ENCODE data around the gene TSPOAP1. TPM values are rescaled to one million over a fixed set of nuclear protein-coding genes. Genes with fewer than 3 reads are reported as not detected.
A peak's percentile ranks its signal among the peaks of the same experiment; 100 is the strongest.

TSPOAP1 gene, protein sequence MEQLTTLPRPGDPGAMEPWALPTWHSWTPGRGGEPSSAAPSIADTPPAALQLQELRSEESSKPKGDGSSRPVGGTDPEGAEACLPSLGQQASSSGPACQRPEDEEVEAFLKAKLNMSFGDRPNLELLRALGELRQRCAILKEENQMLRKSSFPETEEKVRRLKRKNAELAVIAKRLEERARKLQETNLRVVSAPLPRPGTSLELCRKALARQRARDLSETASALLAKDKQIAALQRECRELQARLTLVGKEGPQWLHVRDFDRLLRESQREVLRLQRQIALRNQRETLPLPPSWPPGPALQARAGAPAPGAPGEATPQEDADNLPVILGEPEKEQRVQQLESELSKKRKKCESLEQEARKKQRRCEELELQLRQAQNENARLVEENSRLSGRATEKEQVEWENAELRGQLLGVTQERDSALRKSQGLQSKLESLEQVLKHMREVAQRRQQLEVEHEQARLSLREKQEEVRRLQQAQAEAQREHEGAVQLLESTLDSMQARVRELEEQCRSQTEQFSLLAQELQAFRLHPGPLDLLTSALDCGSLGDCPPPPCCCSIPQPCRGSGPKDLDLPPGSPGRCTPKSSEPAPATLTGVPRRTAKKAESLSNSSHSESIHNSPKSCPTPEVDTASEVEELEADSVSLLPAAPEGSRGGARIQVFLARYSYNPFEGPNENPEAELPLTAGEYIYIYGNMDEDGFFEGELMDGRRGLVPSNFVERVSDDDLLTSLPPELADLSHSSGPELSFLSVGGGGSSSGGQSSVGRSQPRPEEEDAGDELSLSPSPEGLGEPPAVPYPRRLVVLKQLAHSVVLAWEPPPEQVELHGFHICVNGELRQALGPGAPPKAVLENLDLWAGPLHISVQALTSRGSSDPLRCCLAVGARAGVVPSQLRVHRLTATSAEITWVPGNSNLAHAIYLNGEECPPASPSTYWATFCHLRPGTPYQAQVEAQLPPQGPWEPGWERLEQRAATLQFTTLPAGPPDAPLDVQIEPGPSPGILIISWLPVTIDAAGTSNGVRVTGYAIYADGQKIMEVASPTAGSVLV (N-terminal part only)
- 10 to 100 TPM; 26.9 to 76.5 (median 43.0) TPM for polyA plus RNA-seq (ENCODE audit: insufficient read length in 4 of 4)

DNA sequence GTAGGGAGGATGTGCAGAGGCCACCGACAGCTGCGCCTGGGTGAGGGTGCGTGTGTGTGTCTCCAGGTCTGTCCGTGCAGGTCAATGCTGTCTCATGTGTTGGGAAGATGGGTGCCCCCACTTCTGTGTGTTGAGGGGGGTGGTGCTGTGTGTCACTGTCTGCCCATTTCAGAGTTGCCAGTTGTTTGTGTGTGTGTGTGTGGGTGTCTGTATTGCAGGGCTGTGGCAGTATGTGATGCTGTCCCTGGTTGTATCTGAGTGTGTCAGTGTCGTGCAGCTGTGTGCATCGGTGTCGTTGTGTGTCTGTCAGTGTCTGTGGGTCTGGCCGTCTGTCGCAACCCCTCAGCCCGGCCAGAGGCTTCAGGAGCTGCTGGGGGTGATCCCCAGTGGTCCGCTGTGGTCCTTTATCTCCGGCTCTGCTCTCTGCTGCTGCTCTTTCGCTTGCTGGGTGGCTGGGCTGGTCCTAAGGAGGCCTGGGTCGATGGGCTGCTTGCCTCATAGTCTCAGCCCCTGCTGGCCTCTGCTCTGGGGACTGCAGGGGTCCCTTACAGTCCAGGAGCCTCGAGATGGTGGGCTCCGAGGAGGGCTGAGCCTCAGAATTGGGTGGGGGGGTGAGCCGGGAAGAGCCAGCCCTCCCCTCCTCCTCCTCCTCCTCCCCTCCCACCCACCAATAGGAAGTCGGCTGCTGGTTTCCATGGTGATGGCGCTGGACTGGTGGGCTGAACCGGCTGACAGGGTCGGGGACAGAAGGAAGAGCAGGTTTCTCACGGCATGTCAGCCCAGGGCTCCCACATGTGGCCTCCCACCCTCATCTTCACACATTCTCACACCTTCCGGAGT lies at the start of gene TSPOAP1:
TSS of gene TSPOAP1 (minus strand) at position 601 of the 840 bp plus-strand sequence. CDS start 875 bp downstream, outside the sequence.
- no peak for DNase-seq (ENCODE audit: low read depth in 4 of 4, low spot score in 3 of 4)

DNA sequence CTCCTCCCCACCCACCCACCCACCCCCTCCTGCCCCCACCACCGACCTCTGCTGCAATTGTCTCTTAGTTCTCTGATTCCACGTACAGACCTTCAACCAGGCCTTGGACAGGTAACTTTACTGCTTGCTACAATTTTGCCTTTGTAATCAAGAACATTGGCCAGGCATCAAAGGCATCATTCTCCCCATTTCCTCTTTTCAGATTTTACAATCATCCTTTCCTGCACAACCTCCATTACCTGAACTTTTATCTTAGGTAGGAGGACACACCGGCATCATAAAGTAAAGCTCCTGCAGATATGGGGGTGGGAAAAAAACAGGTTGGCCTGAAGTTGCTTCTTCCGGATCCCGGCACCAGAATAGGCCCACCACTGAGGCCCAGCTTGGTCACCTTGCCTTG lies 49.1 kb upstream of the TSPOAP1 start:
- no peak for DNase-seq (ENCODE audit: low read depth in 4 of 4, low spot score in 3 of 4)

DNA sequence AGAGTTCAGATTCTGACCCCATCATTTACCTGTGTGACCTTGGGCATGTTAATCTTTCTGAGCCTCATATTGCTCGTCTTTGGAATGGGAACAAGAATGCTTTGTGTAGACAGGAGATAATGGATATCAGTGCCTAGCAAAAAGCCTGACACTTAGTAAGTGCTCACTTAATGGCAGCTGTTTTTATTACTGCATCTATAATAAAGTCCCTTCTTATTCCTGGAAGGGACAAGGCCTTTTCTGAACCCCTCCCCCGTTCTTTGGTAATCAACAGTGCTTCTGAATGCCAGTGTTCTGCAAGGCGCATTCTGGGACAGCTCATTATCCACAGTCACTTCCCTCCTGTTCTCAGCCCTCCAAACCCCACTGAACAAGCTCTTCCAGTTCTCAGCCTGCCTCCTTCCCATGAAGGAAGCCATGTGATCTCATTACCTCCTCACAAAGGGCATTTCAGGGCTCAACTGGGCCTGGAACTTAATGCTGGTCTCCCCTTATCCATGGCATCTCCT lies 48.6 kb upstream of the TSPOAP1 start:
- peak in 3 of 4 donors; percentile 36 to 64 (median 46) for DNase-seq (ENCODE audit: low read depth in 4 of 4, low spot score in 3 of 4)

DNA sequence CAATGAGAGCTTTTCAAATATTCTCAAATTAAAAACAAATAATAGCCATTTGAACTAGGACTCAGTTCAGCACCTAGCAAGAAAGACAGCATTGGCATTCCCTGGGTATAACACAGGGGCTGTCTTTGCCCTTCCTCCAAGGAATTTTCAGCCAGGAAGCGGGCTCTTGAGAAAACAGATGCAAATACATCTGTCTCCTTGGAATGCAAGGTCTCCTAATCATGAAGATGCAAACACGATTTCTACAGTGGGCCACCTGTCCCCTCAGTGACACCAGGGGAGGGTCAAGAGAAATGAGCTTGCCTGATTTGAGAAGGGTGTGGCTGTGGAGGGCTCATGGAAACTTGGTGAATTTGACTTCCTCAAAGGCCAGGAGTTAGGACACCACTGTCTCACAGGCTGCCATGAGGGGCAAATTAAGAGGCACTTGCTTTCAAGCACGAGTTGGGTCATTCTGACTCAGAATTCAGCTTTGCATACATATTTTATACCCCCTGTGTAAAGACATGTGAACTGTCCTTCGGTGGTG lies 47.9 kb upstream of the TSPOAP1 start:
- no peak for DNase-seq (ENCODE audit: low read depth in 4 of 4, low spot score in 3 of 4)

DNA sequence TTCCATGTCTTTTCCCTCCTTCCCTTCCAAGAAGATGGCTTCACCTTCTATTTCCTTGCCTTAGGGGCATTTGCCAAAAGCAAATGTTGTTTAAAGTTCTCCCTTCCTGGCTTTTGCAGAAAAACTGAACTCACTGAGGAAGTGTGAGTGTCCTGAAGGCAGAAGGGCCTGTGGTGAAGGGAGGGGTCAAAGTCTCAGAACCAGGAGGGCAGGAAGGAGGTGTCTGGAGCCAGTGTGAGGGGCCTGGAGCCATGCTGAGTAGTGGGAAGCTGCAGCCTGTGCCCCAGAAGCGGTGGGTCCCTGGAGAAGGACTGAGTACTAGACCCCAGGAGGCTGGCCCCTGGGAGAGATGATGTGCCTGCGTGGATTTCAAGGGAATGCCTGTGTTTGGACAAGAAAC lies 47.2 kb upstream of the TSPOAP1 start:
- DNase-seq (ENCODE audit: low read depth in 4 of 4, low spot score in 3 of 4): no peak

DNA sequence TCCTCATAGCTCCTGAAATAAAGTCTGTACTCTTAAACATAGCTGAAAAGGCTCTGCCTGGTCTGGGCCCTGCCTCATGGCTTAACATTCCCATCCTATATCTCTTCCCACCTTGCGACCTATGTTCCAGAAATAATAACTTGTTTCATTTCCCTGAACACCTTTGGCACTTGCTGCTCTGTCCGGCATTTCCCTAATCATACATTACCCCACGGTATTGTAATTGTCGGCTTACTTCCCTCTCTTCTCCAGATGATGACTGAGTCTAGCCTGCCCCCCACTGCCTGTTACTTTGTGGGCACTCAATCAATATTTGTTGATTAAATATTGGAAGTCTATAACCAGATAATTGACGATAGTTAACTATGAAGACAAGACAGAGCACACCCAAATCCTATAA lies 46.7 kb upstream of the TSPOAP1 start:
- DNase-seq (ENCODE audit: low read depth in 4 of 4, low spot score in 3 of 4): no peak

DNA sequence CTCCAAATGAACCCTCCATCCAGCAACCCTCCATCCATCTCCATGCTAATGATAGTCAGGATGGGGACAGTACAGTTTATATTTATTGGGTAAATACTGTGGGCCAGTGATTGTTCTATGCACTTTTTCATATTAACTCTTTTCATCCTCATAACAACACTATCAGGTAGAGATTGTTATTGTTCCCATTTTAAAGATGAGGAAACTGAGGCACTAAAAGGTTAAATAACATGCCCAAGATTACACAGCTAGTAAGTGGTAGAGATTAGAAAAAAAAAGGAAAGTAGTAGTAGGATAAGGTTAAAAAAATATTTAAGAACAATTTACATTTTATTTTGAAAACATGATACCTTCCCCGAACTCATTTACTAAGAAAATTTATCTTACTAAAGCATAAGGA lies 45.3 kb upstream of the TSPOAP1 start:
- no peak for DNase-seq (ENCODE audit: low read depth in 4 of 4, low spot score in 3 of 4)

DNA sequence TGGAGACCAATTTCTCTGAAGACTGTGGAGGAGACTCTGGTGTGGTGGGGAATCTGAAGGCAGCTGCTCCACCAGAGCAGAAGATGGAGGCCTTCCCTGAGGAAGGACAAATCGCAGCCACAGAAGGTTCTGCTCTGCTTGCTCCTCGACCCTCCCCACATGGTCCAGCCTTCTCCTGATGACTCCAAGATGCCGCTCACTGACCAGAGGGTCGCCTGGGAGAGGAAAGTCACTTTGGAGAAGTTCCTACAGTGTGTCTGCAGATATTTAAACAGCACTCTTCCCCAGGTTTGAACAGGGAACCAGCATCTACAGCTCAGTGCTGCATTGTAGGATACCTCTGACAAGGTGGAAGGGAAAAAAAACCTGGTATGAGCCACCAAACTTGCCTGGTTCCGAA lies 44.4 kb upstream of the TSPOAP1 start:
- DNase-seq (ENCODE audit: low read depth in 4 of 4, low spot score in 3 of 4): no peak

DNA sequence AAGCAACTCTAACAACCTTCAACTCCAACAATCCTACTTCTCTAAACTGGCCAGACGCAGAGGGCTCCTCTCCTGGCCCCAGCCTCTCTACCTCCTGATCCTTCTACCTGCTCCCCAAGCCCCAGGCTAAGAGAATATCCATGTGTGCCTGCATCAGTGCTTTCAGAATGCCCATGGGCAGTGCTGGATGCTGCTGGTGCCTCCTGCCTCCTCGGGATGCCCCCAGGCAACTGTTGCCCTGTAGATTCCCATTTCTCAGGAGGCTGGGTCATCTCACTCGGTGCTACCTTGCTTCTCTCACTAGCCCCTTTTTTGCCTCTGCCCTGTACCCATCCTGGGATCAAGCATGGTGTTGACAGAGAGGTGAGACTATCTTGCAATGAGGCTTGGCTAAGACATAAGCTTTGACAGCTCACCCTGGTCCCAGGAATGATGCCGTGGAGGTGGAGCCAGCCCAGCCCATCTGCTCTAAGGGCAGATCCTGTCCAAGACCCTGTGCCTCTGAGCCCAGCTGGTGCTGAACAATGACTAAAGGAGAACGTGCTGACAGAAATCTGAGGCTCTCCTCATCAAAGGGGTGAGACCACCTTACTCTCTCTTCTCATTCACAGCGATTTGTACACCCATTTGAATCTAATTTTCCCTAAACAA lies 42.8 kb upstream of the TSPOAP1 start:
- DNase-seq (ENCODE audit: low read depth in 4 of 4, low spot score in 3 of 4): no peak

DNA sequence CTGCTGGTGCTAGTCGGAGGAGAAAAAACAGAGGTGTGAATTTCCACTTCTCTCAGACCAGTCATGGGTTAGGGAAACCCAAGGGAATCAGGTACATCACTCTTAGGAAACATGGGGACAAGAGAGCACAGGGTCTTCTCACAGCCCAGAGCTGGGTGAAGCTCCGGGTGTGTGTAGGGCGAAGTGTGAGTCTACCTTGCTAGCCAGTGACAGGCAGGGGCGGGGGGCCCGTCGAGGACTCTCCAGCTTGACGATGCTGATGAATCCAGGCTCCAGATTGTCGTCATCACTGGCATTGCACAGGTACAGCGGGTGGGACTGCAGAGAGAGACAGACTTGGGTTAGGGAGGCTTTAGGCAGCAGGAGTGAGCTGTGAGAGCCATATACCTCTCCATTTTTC lies 42.1 kb upstream of the TSPOAP1 start:
- no peak for DNase-seq (ENCODE audit: low read depth in 4 of 4, low spot score in 3 of 4)

DNA sequence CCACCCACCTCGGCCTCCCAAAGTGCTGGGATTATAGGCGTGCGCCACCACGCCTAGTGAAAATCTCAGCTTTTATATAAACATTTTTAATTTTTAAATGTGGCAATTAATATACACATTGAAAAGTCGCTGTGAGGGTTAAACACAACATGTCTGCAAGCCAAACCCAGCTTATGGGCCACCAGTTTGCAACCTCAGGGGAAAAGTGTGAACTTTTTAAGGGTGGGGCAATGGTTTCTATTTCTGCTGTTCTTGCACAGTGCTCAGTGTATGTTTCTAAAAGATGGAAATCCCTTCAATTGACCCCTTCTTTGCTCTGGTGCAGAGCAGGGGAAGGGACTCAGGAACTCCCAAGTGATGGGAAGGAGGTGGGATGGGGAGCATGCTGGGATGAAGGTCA lies 41.7 kb upstream of the TSPOAP1 start:
- DNase-seq (ENCODE audit: low read depth in 4 of 4, low spot score in 3 of 4): no peak

DNA sequence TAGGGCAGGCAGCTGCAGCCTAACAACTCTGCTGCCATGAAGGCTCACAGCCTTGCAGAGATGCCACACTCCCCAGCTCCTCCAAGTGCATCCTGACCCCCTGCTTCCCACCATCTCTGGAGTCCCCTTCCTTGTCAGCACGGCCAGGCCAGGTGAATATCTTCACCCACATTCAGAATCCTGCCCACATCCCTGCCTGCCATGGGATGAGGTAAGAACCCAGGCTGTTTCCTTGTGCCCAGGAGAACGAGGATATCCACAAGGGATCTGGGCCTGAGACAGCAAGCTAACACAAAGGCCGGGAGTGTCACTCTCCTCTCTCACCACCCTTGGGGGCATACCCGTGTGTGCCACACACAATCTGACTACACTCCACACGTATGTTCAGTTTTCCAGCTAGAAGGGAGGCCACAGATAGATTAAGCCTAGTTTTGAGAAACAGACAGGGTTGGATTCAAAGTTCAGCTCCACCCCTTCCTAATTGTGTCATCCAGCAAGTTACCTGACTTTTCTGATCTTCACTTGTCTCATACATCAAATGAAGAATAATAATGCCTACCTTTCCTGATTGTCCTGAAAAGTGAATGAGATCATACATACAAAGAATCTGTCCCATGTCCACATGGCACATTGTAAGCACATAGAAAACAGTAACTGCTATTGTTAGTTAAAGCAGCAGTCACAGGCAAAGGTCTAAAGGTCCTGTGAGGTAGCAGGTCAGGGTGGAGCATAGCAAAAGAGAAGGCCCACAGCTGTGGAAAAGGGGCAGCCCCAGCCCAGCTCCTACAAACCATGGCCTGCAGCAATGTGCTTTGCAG lies 40.8 kb upstream of the TSPOAP1 start:
- DNase-seq (ENCODE audit: low read depth in 4 of 4, low spot score in 3 of 4): no peak

DNA sequence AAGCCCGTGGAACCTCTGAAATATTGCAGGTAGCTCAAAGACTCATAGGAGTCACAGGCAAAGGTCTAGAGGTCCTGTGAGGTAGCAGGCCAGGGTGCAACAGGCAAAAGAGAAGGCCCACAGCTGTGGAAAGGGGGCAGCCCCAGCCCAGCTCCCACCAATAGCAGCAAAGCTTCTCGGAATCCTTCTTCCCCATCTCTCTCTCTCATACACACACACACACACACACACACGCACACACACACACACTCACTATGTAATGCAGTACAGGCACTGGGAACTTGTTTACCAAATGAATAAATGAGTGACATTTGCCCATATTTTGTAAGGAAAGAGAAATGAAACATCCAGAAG lies 40.2 kb upstream of the TSPOAP1 start:
- no peak for DNase-seq (ENCODE audit: low read depth in 4 of 4, low spot score in 3 of 4)

DNA sequence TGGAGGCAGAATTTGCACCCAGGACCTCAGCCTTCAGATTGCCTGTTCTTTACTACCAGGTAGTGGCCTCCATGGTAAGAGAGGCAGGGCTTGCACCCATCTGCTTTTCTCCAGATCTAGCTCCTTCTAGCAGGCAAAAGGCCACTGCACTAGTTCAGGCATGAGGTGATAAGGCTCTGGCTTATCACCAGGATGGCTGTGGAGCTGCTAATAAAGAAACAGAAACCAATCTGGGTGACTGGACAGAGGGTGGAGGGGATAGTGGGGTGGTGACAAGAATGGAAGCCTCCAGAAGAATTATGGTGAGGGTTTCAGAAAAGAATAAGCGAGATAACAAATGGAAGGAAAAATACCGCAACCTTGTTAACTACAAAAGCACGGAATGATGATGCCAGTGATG lies 38.9 kb upstream of the TSPOAP1 start:
- DNase-seq (ENCODE audit: low read depth in 4 of 4, low spot score in 3 of 4): no peak

DNA sequence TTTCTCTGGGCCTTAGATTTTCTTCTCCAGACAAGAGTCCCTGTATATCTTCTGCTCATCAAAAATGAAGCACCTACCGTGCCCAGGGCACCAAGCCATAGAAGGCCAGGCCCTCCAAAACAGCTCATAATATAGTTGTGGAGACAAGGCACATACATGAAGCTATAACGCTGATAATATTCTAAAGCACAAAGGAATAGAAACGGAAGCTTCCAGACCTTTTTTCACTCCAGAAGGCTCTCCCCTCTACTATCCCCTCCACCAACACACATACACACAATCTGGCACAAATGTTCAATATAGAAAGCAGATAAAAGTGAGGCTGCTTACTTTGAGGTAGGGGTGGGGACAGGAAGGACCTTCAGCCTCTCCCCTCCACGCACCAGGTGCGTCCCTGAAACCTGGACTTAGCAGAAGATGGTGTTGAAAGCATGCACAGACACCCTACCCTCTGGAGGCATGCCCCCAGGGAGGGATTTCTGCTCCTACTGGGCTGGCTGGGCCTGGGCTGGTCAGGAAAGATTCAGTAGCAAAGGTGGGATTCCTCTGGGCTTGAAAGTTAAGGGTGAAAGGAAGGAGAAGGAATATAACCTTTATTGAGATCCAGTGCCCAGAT lies 37.5 kb upstream of the TSPOAP1 start:
- no peak for DNase-seq (ENCODE audit: low read depth in 4 of 4, low spot score in 3 of 4)

DNA sequence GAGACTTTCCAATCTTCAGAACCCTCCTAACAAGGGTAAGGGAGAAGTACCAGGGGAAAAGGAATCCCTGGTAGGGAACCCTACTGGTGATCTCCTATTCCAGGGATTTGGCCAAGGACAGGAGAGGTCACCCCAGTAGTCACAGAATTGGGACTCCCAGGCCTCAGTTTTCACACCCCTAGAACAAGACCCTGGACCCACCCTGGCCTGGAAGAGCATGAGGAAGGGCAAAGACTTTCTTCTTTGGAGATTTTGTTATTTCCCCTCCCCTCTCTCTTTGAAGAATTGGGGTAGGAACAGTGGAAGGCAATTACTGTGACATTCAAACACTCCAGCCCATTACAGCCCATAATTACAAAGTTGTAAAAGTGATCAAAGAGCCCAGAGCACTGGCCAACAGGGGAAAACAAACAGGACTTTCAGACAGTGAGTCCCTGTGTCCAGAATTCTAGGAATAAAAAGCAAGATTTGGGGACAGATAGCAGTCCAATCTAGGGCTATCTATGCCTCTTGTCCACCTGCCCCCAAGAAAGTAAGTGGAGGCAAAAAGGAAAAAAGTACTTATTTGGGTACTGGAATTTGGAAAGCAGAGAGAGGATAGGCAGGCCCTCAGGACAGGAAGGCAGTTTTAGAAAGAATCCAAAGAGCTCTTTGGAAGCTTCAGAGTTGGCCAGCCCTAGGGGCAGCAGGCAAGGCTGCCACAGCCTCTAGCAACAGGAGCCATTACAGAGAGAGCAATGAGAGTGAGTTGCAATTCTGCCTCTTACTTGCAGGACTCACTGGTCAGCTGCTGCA lies 36.8 kb upstream of the TSPOAP1 start:
- DNase-seq (ENCODE audit: low read depth in 4 of 4, low spot score in 3 of 4): no peak

DNA sequence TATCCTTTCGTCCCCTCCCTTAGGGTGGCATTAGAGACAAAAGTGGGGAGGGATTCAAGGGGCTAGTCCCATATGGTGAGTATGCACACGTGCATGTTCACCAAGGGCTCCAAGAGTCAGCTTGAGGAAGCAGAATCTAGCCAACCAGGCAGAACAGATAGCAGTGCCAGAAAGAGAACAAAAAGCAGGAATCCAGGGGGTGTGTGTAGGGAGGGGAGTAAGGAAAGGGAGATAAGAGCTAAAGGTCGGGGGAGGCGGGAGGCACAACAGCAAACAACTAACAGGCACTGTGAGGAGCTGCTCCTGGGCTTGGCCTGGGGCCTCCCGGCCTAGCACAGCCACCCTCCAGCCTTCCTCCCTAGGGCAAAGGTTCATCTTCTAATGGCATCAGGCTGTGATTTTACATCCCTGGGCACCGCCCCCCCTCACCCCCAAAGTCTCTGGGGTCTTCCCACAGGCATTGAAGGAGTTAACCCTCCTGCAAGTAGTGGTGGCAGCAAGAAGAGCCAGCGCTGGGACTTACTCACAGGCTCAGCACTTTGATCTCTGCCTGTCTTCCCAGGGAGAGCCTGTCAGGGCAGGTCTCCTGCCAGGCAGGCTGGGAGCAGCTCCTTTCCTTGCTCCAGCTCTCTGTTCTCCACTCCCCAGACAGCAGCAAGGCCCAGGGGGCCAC lies 35.8 kb upstream of the TSPOAP1 start:
- no peak for DNase-seq (ENCODE audit: low read depth in 4 of 4, low spot score in 3 of 4)
